ENCODE measurements around the gene AGR2.

- TF ChIP-seq SUZ12 (IDR thresholded peaks at IDR 0.05; ENCODE audit: extremely low read depth, insufficient read depth, insufficient read length) (no peak), YY1 (IDR thresholded peaks at IDR 0.05; ENCODE audit: insufficient read depth, insufficient read length) (no peak)
These were observed 49.9 kb downstream of the AGR2 start for GRCh38 chr7:16754856-16755317.
